ENCODE results near the gene ZSWIM3. TPM values are rescaled to one million over a fixed set of nuclear protein-coding genes. Genes with fewer than 3 reads are reported as not detected.

ZSWIM3 gene
- total and polyA plus RNA-seq, 2 of the 13 experiments (the other 11 are each of a cell fraction or from before 2014, with no cell fraction given), result 5.2 to 5.8 TPM

DNA sequence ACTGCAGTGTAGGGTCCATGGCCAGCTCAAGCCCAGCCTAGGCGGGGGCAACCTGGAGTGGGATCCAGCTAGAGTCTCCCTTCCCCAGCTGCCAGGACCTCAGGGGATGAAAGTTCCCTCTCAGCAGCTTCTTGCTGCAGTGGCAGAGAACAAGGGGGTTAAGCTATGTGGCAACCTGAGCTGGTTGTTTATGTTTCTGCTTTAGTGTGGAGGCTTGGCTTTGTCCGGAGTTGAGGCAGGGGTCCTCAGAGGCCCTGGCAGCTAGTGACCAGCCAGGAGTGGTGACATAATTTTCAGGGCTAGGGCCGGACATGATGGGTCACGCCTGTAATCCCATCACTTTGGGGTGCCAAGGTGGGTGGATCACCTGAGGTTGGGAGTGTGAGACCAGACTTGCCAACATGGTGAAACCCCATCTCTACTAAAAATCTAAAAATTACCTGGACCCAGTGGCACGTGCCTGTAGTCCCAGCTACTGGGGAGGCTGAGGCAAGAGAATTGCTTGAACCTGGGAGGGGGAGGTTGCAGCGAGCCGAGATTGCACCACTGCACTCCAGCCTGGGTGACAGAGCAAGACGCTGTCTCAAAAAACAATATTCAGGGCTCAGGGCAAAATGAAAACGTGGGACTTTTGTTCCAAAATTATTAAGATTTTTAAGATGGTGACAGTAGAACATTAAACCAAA is 68.5 kb downstream of the ZSWIM3 start (continued):
- TF ChIP-seq U2AF2 (IDR thresholded peaks at IDR 0.05; ENCODE audit: low read depth, low read length) (no peak), CCAR2 (optimal IDR thresholded peaks at IDR 0.05; ENCODE audit: low read depth, low read length) (no peak), RFX5 (IDR thresholded peaks at IDR 0.05; ENCODE audit: low read depth, low read length) (peak; percentile 67; the same call in 1 of the 2 replicates), ZNF556 (CRISPR knock-in tag; IDR thresholded peaks at IDR 0.05; ENCODE audit: borderline replicate concordance) (no peak), HOXA9 (CRISPR knock-in tag; IDR thresholded peaks at IDR 0.05; ENCODE audit: borderline replicate concordance) (no peak), ZNF12 (CRISPR knock-in tag; IDR thresholded peaks at IDR 0.05) (no peak), ZNF775 (CRISPR knock-in tag; IDR thresholded peaks at IDR 0.05; ENCODE audit: borderline replicate concordance) (no peak), CREM (IDR thresholded peaks at IDR 0.05) (no peak), CREM (CRISPR knock-in tag; IDR thresholded peaks at IDR 0.05) (no peak), TCF12 (IDR thresholded peaks at IDR 0.05) (no peak), TCF12 (CRISPR knock-in tag; IDR thresholded peaks at IDR 0.05) (no peak)
- TF ChIP-seq, protein P1, sequence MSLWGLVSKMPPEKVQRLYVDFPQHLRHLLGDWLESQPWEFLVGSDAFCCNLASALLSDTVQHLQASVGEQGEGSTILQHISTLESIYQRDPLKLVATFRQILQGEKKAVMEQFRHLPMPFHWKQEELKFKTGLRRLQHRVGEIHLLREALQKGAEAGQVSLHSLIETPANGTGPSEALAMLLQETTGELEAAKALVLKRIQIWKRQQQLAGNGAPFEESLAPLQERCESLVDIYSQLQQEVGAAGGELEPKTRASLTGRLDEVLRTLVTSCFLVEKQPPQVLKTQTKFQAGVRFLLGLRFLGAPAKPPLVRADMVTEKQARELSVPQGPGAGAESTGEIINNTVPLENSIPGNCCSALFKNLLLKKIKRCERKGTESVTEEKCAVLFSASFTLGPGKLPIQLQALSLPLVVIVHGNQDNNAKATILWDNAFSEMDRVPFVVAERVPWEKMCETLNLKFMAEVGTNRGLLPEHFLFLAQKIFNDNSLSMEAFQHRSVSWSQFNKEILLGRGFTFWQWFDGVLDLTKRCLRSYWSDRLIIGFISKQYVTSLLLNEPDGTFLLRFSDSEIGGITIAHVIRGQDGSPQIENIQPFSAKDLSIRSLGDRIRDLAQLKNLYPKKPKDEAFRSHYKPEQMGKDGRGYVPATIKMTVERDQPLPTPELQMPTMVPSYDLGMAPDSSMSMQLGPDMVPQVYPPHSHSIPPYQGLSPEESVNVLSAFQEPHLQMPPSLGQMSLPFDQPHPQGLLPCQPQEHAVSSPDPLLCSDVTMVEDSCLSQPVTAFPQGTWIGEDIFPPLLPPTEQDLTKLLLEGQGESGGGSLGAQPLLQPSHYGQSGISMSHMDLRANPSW (CRISPR knock-in tag; IDR thresholded peaks at IDR 0.05; ENCODE audit: borderline replicate concordance), result no peak
- TF ChIP-seq, protein P2, sequence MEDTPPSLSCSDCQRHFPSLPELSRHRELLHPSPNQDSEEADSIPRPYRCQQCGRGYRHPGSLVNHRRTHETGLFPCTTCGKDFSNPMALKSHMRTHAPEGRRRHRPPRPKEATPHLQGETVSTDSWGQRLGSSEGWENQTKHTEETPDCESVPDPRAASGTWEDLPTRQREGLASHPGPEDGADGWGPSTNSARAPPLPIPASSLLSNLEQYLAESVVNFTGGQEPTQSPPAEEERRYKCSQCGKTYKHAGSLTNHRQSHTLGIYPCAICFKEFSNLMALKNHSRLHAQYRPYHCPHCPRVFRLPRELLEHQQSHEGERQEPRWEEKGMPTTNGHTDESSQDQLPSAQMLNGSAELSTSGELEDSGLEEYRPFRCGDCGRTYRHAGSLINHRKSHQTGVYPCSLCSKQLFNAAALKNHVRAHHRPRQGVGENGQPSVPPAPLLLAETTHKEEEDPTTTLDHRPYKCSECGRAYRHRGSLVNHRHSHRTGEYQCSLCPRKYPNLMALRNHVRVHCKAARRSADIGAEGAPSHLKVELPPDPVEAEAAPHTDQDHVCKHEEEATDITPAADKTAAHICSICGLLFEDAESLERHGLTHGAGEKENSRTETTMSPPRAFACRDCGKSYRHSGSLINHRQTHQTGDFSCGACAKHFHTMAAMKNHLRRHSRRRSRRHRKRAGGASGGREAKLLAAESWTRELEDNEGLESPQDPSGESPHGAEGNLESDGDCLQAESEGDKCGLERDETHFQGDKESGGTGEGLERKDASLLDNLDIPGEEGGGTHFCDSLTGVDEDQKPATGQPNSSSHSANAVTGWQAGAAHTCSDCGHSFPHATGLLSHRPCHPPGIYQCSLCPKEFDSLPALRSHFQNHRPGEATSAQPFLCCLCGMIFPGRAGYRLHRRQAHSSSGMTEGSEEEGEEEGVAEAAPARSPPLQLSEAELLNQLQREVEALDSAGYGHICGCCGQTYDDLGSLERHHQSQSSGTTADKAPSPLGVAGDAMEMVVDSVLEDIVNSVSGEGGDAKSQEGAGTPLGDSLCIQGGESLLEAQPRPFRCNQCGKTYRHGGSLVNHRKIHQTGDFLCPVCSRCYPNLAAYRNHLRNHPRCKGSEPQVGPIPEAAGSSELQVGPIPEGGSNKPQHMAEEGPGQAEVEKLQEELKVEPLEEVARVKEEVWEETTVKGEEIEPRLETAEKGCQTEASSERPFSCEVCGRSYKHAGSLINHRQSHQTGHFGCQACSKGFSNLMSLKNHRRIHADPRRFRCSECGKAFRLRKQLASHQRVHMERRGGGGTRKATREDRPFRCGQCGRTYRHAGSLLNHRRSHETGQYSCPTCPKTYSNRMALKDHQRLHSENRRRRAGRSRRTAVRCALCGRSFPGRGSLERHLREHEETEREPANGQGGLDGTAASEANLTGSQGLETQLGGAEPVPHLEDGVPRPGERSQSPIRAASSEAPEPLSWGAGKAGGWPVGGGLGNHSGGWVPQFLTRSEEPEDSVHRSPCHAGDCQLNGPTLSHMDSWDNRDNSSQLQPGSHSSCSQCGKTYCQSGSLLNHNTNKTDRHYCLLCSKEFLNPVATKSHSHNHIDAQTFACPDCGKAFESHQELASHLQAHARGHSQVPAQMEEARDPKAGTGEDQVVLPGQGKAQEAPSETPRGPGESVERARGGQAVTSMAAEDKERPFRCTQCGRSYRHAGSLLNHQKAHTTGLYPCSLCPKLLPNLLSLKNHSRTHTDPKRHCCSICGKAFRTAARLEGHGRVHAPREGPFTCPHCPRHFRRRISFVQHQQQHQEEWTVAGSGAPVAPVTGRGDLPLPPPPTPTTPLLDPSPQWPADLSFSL (CRISPR knock-in tag; IDR thresholded peaks at IDR 0.05), result no peak
- TF ChIP-seq, protein P3, sequence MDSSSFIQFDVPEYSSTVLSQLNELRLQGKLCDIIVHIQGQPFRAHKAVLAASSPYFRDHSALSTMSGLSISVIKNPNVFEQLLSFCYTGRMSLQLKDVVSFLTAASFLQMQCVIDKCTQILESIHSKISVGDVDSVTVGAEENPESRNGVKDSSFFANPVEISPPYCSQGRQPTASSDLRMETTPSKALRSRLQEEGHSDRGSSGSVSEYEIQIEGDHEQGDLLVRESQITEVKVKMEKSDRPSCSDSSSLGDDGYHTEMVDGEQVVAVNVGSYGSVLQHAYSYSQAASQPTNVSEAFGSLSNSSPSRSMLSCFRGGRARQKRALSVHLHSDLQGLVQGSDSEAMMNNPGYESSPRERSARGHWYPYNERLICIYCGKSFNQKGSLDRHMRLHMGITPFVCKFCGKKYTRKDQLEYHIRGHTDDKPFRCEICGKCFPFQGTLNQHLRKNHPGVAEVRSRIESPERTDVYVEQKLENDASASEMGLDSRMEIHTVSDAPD (CRISPR knock-in tag; IDR thresholded peaks at IDR 0.05), result no peak
- TF ChIP-seq, protein P4, sequence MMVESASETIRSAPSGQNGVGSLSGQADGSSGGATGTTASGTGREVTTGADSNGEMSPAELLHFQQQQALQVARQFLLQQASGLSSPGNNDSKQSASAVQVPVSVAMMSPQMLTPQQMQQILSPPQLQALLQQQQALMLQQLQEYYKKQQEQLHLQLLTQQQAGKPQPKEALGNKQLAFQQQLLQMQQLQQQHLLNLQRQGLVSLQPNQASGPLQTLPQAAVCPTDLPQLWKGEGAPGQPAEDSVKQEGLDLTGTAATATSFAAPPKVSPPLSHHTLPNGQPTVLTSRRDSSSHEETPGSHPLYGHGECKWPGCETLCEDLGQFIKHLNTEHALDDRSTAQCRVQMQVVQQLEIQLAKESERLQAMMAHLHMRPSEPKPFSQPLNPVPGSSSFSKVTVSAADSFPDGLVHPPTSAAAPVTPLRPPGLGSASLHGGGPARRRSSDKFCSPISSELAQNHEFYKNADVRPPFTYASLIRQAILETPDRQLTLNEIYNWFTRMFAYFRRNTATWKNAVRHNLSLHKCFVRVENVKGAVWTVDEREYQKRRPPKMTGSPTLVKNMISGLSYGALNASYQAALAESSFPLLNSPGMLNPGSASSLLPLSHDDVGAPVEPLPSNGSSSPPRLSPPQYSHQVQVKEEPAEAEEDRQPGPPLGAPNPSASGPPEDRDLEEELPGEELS (CRISPR knock-in tag; IDR thresholded peaks at IDR 0.05), result no peak

Data from HepG2 (cell line).